HL-60 (cell line): Measurements from ENCODE around the gene DNMT3A.
A peak's percentile ranks its signal among the peaks of the same experiment; 100 is the strongest.

Experiments
- DNase-seq, 2 experiments: peaks; one replicate each; pipeline ENCODE4 v3.0.0-alpha.2; 2010 to 2020; ENCODE audit warnings: low read depth in 1 of 2, low spot score in 1 of 2
- H3K27ac ChIP-seq: fragments of 250-450 bp; sonication (Bioruptor Pico); replicated peaks from 2 replicates; pipeline ENCODE4 v1.5.1; 2020; ENCODE audit warnings: mild to moderate bottlenecking, moderate library complexity
- H3K27me3 ChIP-seq: fragments of 250-450 bp; sonication (Bioruptor Pico); 2 replicates; pipeline ENCODE4 v1.5.1; 2021; ENCODE audit warnings: mild to moderate bottlenecking, moderate library complexity; ENCODE audit not compliant: insufficient read depth, poor library complexity, severe bottlenecking
- H3K4me3 ChIP-seq: replicated peaks from 2 replicates; pipeline ENCODE4 v1.5.1; 2011; ENCODE audit warnings: mild to moderate bottlenecking, control low read depth, low read length; ENCODE audit not compliant: insufficient read depth
- CTCF ChIP-seq: IDR thresholded peaks from one replicate; pipeline ENCODE4 v1.5.1; 2011; ENCODE audit warnings: low read length, control low read depth, inconsistent platforms; ENCODE audit not compliant: insufficient read depth
- GABPA ChIP-seq: IDR thresholded peaks from 2 replicates; pipeline ENCODE4 v1.6.1; 2012; ENCODE audit warnings: low read depth
- POLR2AphosphoS5 ChIP-seq: IDR thresholded peaks from 2 replicates; pipeline ENCODE4 v1.6.1; 2012; ENCODE audit warnings: low read depth
- REST ChIP-seq: IDR thresholded peaks from 2 replicates; pipeline ENCODE4 v1.6.1; 2012; ENCODE audit warnings: low read depth; ENCODE audit not compliant: insufficient replicate concordance
- SPI1 ChIP-seq: IDR thresholded peaks from 2 replicates; pipeline ENCODE4 v1.6.1; 2012; ENCODE audit warnings: low read depth, mild to moderate bottlenecking, borderline replicate concordance

DNMT3A gene

DNA sequence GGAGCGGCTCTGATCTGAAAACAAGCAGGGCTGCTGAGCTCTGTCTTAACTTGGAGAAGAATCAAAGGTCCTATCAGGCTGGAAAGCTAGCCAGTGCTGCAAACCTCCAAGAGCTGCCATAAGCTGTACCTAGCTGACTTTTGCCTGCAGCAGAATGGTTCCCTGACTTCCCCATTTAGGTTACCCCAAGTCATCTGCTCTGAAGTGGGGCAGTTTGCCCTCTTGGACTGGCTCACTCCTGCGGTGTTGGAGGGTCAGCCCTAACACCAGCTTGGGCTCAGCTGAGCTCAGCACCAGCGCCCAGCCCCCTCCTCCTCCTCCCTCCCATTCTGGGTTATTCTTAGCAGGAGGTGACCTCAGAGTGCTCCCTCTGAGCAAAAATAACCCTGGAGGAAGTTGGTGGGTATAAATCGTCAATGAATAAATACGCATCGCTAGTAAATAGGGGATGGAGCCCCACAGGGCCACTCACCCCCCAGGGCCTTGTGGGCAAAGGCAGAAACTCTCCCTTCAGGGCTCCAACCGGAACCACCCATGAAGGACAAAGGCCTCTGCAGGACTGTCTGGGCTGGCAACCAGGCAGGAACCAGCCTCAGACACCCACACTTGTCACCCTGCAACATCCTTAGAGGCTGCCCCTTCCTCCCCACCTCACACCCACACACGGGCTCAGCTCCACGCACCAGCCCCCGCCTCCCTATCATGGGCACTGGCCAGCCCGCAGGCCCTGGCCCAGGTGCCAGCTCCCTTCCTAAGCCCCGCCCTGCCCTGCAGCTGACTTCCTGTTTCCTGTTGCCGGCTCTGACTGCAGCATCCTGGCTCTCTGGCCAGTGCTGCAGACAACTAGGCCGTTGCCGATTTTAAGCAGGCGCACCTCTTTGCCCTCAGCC is 46.9 kb downstream of the DNMT3A start:
- peak overlapping the region; percentile 80 for H3K27ac ChIP-seq
- DNase-seq: peak; percentile 68 to 90
- TF ChIP-seq SPI1: peak; percentile 93
- no peak for TF ChIP-seq REST
- no peak for TF ChIP-seq CTCF
- peak; percentile 84 for TF ChIP-seq GABPA
- TF ChIP-seq POLR2AphosphoS5: peak; percentile 88
- no peaks in the 10 kb centered on the region for H3K27me3 ChIP-seq
- peak overlapping the region; percentile 16; the same call in 1 of the 2 replicates for H3K4me3 ChIP-seq

DNA sequence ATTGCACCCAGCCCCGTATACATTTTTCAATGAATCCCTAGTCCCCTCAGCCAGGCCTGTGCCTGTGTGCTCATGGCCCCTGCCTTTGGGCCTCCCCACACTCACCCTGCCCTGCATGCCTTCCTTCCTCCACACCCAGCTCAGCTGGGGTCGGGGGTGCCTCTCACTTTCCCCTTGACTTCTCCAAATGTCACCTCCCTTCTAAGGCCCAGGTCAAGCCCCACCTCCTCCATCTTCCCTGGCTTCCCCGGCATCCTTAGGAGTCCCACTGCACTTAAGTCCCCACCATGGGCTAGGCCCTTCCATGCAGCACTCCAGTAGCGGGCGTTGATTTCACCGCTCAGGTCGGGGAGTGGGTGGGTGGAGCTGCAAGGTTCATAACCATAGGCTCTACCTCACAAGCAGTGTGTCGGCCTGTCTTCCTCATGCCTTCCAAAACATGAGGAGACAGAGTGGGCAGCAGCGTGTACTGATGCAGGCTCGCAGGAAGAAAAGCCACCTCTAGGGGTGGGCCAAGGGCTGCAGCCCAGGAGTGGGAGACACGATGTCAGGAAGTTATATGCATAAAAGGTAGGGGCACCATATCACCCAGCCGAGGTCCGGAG is 47.7 kb downstream of the DNMT3A start:
- no peak for TF ChIP-seq CTCF
- no peak for TF ChIP-seq POLR2AphosphoS5
- no peak for TF ChIP-seq GABPA
- TF ChIP-seq SPI1: no peak
- TF ChIP-seq REST: no peak
- DNase-seq: peak in 1 of 2 experiments; percentile 19
- Histone ChIP-seq H3K27ac (peak overlapping the region; percentile 80), H3K27me3 (no peaks in the 10 kb centered on the region), H3K4me3 (no peak overlapping the region)

- H3K4me3 ChIP-seq: no peak overlapping the region
- no peak for TF ChIP-seq GABPA
- TF ChIP-seq POLR2AphosphoS5: no peak
- no peak for TF ChIP-seq SPI1
- no peak for TF ChIP-seq CTCF
- no peak for TF ChIP-seq REST
- no peak overlapping the region for H3K27ac ChIP-seq
- H3K27me3 ChIP-seq: no peaks in the 10 kb centered on the region
- DNase-seq: no peak
Measured at GRCh38 chr2:25293145-25293544, 48.6 kb downstream of the DNMT3A start.
